ENCODE measurements around the gene SLX4. TPM values are rescaled to one million over a fixed set of nuclear protein-coding genes. Genes with fewer than 3 reads are reported as not detected.

SLX4 gene
- total RNA-seq, 6 donors from 2014 or later = 4.6 to 10.5 (median 6.0) TPM

GRCh38 chr16:3591436-3591803, 20.0 kb downstream of the SLX4 start:
- TF ChIP-seq POLR2A (IDR thresholded peaks at IDR 0.05) (no peak), CTCF (IDR thresholded peaks at IDR 0.05) (no peak), POLR2AphosphoS5 (IDR thresholded peaks at IDR 0.05) (no peak), EP300 (IDR thresholded peaks at IDR 0.05) (no peak)
- no peaks in the 10 kb centered on the region for H3K9me3 ChIP-seq
- peaks cover 0 to 22% (median 11%) of the 10 kb centered on the region in 4 donors for H3K36me3 ChIP-seq
- WGBS, 2 donors = 47 to 73% methylated on average over 5 of the region's 5 CpGs
- peak overlapping the region in 1 of 4 donors; percentile 6 for H3K4me3 ChIP-seq
- H3K27me3 ChIP-seq = no peaks in the 10 kb centered on the region
- H3K4me1 ChIP-seq = peaks cover 8 to 18% (median 16%) of the 10 kb centered on the region in 4 donors
- peak overlapping the region in 2 of 4 donors; percentile 67 to 72 for H3K27ac ChIP-seq
- DNase-seq = peak in 1 of 2 donors; percentile 55
- ATAC-seq (ENCODE audit: low FRiP score in 2 of 2) = no peak

GRCh38 chr16:3590736-3591435, 20.5 kb downstream of the SLX4 start:
- WGBS, 2 donors = 75 to 84% methylated on average over 27 of the region's 27 CpGs
- no peaks in the 10 kb centered on the region for H3K9me3 ChIP-seq
- H3K27ac ChIP-seq = peak overlapping the region in 2 of 4 donors; percentile 67 to 72
- DNase-seq (peak in 1 of 2 donors; percentile 88), ATAC-seq (ENCODE audit: low FRiP score in 2 of 2) (peak in 1 of 2 donors; percentile 37)
- peak overlapping the region in 1 of 4 donors; percentile 6 for H3K4me3 ChIP-seq
- peaks cover 8 to 18% (median 16%) of the 10 kb centered on the region in 4 donors for H3K4me1 ChIP-seq
- no peaks in the 10 kb centered on the region for H3K27me3 ChIP-seq
- peaks cover 0 to 21% (median 11%) of the 10 kb centered on the region in 4 donors for H3K36me3 ChIP-seq
- peak in 2 of 4 donors; percentile 28 to 57 for TF ChIP-seq EP300 (IDR thresholded peaks at IDR 0.05)
- TF ChIP-seq POLR2AphosphoS5 (IDR thresholded peaks at IDR 0.05) = peak; percentile 50 to 63
- no peak for TF ChIP-seq CTCF (IDR thresholded peaks at IDR 0.05)
- no peak for TF ChIP-seq POLR2A (IDR thresholded peaks at IDR 0.05)

GRCh38 chr16:3589991-3590701, 21.3 kb downstream of the SLX4 start:
- no peaks in the 10 kb centered on the region for H3K9me3 ChIP-seq
- DNase-seq = no peak
- H3K36me3 ChIP-seq = peaks cover 0 to 15% (median 6%) of the 10 kb centered on the region in 4 donors
- TF ChIP-seq CTCF (IDR thresholded peaks at IDR 0.05) = no peak
- no peak for TF ChIP-seq POLR2A (IDR thresholded peaks at IDR 0.05)
- no peak for TF ChIP-seq POLR2AphosphoS5 (IDR thresholded peaks at IDR 0.05)
- no peak for TF ChIP-seq EP300 (IDR thresholded peaks at IDR 0.05)
- 94% methylated on average over 24 to 25 of the region's 25 CpGs for WGBS, 2 donors
- H3K4me1 ChIP-seq = peaks cover 8 to 18% (median 16%) of the 10 kb centered on the region in 4 donors
- peak overlapping the region in 1 of 4 donors; percentile 13 for H3K27ac ChIP-seq
- H3K27me3 ChIP-seq = no peaks in the 10 kb centered on the region
- no peak overlapping the region for H3K4me3 ChIP-seq
- no peak for ATAC-seq (ENCODE audit: low FRiP score in 2 of 2)

DNA sequence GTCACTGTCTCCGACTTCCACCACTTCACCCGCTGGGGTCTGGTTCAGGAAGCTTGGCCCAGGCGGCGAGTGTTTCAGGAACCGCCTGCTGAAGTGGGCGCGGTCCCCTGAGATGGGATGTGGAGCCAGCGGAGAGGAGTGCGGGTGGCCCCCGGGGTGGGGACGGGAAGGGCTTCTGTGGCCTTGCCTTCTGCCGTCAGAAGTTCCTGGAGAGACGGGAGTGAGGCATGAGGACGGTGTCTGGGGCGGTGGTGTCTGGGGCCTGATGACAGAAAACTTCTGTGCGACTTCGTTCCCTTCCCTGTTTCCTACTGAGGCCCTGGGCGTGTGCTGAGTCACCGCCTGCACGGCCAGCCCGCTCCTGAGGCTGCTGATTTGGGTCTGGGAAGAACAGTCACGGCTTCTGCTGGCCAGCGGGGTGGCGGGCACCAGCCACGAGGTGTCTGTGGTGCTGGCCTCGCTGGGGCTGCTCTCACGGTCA, 21.9 kb downstream of the SLX4 start:
- H3K9me3 ChIP-seq = no peaks in the 10 kb centered on the region
- peak; percentile 66 to 81 for DNase-seq
- H3K36me3 ChIP-seq = peaks cover 0 to 12% (median 6%) of the 10 kb centered on the region in 4 donors
- 75 to 77% methylated on average over 25 to 27 of the region's 27 CpGs for WGBS, 2 donors
- H3K4me3 ChIP-seq = no peak overlapping the region
- ATAC-seq (ENCODE audit: low FRiP score in 2 of 2) = peak; percentile 24 to 72
- TF ChIP-seq EP300 (IDR thresholded peaks at IDR 0.05) = no peak
- peak in 1 of 4 donors; percentile 15 for TF ChIP-seq POLR2A (IDR thresholded peaks at IDR 0.05)
- H3K27ac ChIP-seq = peak overlapping the region in 1 of 4 donors; percentile 13
- peaks cover 8 to 18% (median 16%) of the 10 kb centered on the region in 4 donors for H3K4me1 ChIP-seq
- no peaks in the 10 kb centered on the region for H3K27me3 ChIP-seq

GRCh38 chr16:3589001-3589400, 22.4 kb downstream of the SLX4 start:
- ATAC-seq (ENCODE audit: low FRiP score in 2 of 2) (no peak), DNase-seq (no peak)
- Histone ChIP-seq H3K27ac (peak overlapping the region in 1 of 4 donors; percentile 13), H3K4me1 (peaks cover 8 to 18% (median 16%) of the 10 kb centered on the region in 4 donors), H3K4me3 (no peak overlapping the region), H3K27me3 (no peaks in the 10 kb centered on the region), H3K36me3 (peaks cover 0 to 16% (median 11%) of the 10 kb centered on the region in 4 donors), H3K9me3 (no peaks in the 10 kb centered on the region)
- 81 to 86% methylated on average over 20 to 22 of the region's 22 CpGs for WGBS, 2 donors
- TF ChIP-seq EP300 (IDR thresholded peaks at IDR 0.05) (no peak), POLR2AphosphoS5 (IDR thresholded peaks at IDR 0.05) (no peak), POLR2A (IDR thresholded peaks at IDR 0.05) (no peak), CTCF (IDR thresholded peaks at IDR 0.05) (no peak)

Measured in upper lobe of left lung (tissue), 6 donors.